Cardiac septum (tissue), 1 donor: ENCODE measurements around the gene MBP. TPM values are rescaled to one million over a fixed set of nuclear protein-coding genes. Genes with fewer than 3 reads are reported as not detected.

Experiments
- DNase-seq: peaks from one replicate; pipeline ENCODE4 v3.0.0-alpha.2; 2020; ENCODE audit warnings: low spot score
- intact Hi-C: fragments of 100-400 bp; cut with DNase I; formaldehyde crosslinking; loops from one replicate; pipeline ENCODE4 v1.14.0; 2022
- total RNA-seq: library from RNA; stranded (reverse); fragmentation: NEBNext Ultra II Directional; extraction: Animal tissue kit (Norgen Biotek cat#: 25700); gene quantifications from one replicate; pipeline ENCODE4 v1.2.1, GENCODE V29; 2021
- donor health status: DM: no; HTN: no; CAD: no.

The MBP gene
- total RNA-seq, 1 donor from 2014 or later: 37.7 TPM

- intact Hi-C loops: loop anchor here (5.0 kb wide), 1 partner anchor 35 kb away; no protein-coding TSS in a partner anchor
- DNase-seq: no peak
These were observed 25.3 kb downstream of the MBP start for GRCh38 chr18:77107292-77107691.

- no peak for DNase-seq
These were observed 26.3 kb downstream of the MBP start for GRCh38 chr18:77106331-77106730.

DNA sequence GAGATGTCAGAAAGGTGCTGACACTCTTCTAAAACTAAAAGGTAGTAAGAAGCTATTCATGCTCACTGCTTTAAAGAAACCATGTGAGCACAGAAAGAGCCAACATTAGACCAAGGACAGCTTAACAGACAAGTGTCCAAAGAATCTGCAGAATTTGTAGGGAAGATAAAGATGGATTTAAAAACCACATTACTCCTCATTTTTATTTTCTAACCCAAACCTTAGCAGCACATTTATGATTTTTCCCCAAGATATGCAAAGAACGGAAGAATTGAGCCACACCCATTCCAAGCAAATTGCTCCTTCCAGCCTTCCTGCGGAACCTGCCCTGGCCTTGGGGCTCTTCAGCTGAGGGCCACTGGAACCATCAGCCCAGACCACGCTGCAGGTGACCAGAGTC is 26.9 kb downstream of the MBP start:
- no peak for DNase-seq
- intact Hi-C loops: loop anchor here (5.0 kb wide), 1 partner anchor 33 kb away; no protein-coding TSS in a partner anchor

More at GRCh38 chr18:77106331-77106730, 26.3 kb downstream of the MBP start:
- intact Hi-C loops: loop anchor here (5.0 kb wide), 1 partner anchor 34 kb away; no protein-coding TSS in a partner anchor

GRCh38 chr18:77105028-77105427 is 27.6 kb downstream of the MBP start:
- DNase-seq: no peak
- intact Hi-C loops: loop anchor here (5.0 kb wide), 1 partner anchor 33 kb away; no protein-coding TSS in a partner anchor

DNA sequence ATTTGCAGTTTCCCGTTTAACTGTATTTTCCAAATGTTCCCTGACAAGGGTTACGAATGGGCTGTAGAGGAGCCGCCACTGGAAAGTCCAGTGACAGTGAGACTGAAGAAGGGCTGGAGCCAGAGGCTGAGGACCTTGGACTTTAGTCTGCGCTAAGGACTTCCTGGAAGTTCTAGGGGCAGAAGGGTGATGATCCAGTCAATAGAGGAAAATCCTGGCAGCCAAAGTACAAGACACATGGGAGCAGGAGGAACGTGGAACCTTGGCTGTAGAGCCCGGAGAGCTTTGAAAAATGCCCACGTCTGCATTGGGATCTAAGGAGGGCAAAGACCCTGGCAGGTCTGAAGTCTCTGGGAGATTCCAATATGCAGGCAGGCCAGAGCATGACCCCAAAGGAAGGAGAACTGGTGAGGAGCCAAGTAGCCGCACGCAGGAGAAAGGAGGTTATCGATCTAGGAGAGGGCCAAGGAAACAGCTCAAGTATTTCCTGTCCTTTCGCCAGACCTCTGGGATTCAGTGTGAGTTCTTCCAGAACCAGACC is 28.5 kb downstream of the MBP start:
- intact Hi-C loops: no loop called here
- no peak for DNase-seq

DNA sequence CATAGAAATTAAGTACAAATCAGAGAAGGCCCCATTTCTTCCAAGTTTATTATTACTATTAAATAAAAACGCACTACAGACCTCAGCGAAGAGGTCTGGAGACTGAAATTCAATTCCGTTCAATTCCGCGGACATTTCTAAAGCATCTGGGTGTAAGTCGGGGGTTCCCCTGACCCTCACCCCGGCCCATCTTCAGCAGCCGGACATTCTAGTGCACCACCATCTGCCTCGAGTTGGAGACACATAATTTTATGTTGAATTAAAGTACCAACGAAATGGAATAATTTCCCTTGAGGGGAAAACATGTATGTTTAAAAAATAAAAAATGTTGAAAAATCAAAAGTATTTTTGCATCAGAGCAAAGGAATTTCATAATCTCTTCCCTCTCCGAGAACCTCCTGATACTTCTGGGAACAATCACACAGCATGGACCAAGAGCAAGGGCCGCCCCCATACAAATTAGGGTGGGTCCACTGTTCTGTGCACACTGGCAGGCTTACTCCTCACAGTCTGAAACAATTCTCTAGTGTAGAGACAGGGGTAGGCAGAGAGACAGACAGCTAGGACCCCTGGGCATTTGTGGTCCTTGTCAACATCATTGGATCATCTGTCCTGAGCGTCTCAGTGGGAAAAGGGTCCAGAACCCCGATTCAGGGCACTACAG is 29.3 kb downstream of the MBP start:
- no peak for DNase-seq
- intact Hi-C loops: no loop called here

- intact Hi-C loops: no loop called here
- no peak for DNase-seq
These were observed 30.1 kb downstream of the MBP start for GRCh38 chr18:77102259-77103040.

- DNase-seq: peak; percentile 92
- intact Hi-C loops: no loop called here
These were observed 30.9 kb downstream of the MBP start for GRCh38 chr18:77101410-77102258.

GRCh38 chr18:77100751-77101355 is 31.7 kb downstream of the MBP start:
- intact Hi-C loops: no loop called here
- DNase-seq: no peak

DNA sequence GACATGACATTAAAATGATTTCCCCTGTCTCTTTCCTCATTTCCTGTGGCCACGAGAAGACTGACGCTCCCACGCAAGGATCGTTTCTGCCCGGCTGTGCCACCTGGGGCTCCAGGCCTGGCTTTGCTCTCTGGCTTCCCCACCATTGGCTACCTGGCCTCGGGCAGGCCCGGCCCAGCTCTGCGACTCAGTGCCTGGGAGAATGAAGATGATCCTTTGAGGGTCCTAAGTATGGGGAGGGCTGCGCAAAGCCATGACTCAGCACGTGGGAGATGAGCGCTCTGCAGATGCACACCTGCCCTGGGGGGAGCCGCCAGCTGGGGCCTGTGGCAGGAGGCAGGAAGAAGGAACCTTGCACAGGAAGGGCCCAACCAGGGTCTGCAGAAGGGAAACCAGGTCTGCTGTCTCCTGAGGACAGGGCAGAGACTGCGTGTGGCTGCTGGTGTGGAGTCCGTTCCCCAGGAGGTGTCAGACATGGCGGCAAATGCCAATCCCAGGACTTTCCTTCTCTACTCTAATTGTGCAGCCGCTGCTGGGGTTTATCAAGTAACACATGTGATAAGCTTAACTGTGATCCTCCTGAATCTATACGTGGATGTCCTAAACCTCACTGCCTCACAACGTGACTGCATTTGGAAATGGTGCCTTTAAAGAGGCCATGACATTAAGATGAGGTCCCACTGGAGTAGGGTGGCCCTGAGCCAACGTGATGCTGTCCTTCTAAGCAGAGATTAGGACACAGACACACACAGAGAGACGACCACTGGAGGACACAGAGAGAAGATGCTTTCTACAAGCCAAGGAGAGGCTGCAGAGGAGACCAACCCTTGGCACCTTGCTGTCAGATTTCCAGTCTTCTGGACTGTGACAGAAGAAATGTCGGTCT is 32.9 kb downstream of the MBP start:
- DNase-seq: no peak
- intact Hi-C loops: no loop called here

GRCh38 chr18:77098538-77099174 is 33.9 kb downstream of the MBP start:
- intact Hi-C loops: no loop called here
- DNase-seq: no peak

DNA sequence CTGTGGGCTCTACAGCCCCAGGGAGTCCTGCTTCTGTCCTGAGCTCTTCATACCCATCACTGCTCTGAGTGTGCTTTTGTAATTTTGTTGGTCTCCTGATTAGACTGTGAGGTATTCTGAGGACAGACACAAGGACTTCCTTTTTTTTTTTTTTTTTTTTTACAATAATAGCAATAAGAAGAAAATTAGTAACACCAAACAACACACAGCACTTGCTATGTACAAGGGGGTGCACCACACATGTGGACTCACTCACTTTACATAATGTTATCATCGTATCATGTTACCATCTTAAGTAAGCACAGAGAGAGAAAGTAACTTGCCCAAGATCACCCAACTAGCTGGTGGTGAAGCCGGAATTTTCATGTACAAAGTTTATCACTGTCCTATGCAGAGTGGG is 34.6 kb downstream of the MBP start:
- intact Hi-C loops: no loop called here
- no peak for DNase-seq

DNA sequence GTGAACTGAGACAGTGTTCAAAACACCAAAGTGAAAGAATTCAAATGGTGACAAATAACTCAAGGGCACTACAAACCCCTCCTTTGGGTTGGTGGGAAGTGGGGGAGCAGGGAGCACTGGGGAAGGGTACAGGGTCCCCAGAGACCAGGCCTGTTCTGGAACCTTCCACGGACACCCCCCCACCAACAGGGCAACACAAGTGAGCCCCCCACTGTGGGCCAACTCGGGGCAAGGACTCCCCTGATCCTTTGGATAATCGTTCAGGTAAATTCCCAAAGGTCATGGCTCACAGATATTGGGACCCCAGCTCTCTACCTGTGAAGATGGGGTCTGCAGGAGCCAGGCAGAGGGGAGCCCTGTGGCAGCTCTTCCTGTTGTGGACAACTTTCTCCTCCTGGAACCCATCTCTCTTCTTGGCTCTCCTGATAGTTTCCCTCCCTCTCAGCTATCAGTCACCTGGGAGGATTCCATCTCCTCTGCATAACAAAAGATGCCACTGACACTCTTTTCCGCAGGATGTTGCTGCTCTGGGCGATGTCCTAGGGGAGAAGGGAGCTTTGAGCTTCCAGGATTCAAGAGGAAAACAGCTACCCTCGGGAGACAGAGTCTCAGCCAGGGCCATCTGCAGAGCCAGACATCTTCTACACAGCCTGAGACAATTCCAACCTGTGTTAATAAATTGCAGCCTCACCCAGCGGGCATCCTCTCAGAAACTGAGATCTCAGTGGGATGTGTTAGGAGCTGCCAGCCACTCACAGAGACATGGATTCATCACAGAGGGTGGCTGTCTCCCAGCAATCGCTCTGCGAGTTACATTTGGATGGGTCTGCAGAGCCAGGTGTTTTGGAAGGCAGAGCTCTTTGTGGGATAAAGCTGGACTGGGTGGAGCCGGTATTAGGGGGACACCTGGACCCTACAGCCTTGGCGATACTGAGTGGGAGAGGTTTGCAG is 35.4 kb downstream of the MBP start:
- intact Hi-C loops: no loop called here
- DNase-seq: no peak

DNA sequence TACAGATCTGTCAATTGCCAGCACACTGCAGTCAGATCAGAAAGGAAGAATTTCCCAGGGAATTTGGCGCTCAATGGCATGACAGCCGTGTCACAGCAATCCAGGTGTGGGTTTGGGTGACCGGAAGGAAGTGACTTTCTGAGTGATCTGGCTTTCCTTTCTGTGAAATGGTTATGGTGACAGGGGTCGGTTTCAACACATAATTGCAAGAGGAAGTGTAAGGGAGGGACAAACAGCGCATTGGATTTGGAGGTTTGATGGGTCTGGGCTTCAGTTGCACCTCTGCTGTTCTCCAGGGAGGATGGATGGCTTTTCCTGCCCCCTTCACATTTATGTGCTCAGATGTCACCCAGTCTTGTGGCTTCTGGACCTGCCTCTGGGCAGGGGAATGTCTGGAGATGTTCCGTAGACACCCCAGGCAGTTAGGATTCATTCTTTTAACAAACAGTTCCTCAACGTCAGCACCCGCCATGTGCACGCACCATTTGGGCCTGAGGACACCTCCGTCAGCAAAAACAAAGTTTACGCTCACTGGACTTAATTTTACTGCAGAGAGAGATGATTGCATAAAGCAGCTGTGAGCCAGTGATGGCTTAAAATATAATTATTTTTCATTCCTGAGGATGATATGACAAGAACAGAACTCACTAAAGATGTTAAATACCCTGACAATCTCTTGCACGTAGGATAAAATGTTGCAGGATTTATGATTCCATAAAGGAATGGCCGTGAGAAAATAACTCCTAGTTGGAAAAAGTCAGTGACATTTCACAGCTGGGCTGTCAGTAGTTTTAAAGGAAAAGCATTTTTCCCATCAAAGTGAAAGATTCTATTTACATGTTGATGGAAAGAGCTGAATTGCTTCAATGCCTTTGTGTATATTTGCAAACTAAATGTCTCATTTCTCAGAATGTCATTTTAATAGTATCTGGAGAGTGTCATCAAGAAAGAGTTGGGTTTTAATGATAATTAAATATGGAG is 36.9 kb downstream of the MBP start:
- DNase-seq: no peak
- intact Hi-C loops: no loop called here

DNA sequence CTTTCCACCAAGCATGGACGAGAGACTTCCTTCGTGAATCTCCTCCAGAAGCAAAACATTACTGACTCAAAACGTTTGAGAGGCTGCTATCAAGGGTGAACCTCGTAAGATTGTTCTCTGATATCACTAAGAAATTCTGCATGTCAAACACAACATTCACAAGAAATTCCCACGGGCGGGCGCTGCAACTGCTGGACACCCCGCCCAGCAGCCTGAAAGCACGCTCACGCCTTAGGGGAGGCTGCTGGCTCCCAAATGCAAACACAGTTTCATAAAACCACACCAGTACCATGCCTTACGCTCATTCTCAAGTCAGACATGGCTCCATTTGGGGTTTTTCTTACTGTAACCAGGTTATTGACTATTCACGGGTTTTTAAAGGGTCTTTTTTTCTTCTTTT is 39.0 kb downstream of the MBP start:
- intact Hi-C loops: no loop called here
- no peak for DNase-seq

- no peak for DNase-seq
- intact Hi-C loops: no loop called here
These were observed 39.5 kb downstream of the MBP start for GRCh38 chr18:77093067-77093430.
